ENCODE measurements around the gene DLGAP1. TPM values are rescaled to one million over a fixed set of nuclear protein-coding genes. Genes with fewer than 3 reads are reported as not detected.

DLGAP1 gene
- total and polyA plus RNA-seq, 4 donors, result 0.06 to 1.2 (median 0.17) TPM; not detected in 1

DNA sequence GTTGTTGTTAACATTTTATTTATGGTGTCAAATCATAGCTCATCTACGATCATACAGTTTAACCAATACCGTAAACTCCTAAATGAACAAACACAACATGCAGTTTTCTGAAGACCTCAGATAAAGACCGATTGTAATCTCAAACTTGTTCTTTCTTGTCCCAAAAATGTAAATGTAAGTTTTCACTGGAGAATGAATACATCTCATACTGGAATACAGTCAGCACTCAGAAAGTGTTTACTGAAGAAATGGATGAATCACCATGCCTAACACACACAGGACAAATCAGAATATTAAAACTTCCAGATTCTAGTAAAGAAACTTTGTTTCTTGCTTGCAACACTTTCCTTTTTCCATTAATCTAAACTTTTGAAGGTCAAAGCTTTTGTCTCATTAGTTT is 380.5 kb downstream of the DLGAP1 start:
- Histone ChIP-seq H3K27me3 (ENCODE audit: control insufficient read depth in 4 of 4, insufficient read depth in 4 of 4, low read length in 3 of 4) (peaks cover 0 to 2% (median 0%) of the 10 kb centered on the region in 4 donors), H3K4me1 (ENCODE audit: control insufficient read depth in 4 of 4, insufficient read depth in 4 of 4, low read length in 3 of 4) (peaks cover 0 to 1% (median 0%) of the 10 kb centered on the region in 4 donors), H3K9ac (ENCODE audit: low read depth in 1 of 2, low read length in 2 of 2) (no peak overlapping the region), H3K4me3 (ENCODE audit: low read depth in 1 of 3, low read length in 3 of 3) (no peak overlapping the region), H3K9me3 (ENCODE audit: control insufficient read depth in 4 of 4, low read length in 3 of 4) (no peaks in the 10 kb centered on the region), H3K27ac (ENCODE audit: low read depth in 1 of 2, low read length in 2 of 2) (no peak overlapping the region), H3K36me3 (ENCODE audit: control insufficient read depth in 4 of 4, insufficient read depth in 3 of 4, low read depth in 1 of 4, low read length in 3 of 4) (no peaks in the 10 kb centered on the region)
- DNase-seq (ENCODE audit: low spot score), result no peak
- WGBS, result 84% methylated on average over 3 of the region's 3 CpGs
- no peak for TF ChIP-seq RXRA (IDR thresholded peaks at IDR 0.05)

- no peak overlapping the region for H3K9ac ChIP-seq (ENCODE audit: low read depth in 1 of 2, low read length in 2 of 2)
- TF ChIP-seq REST (IDR thresholded peaks at IDR 0.05) (no peak), FOXA1 (IDR thresholded peaks at IDR 0.05) (no peak), RXRA (IDR thresholded peaks at IDR 0.05) (no peak), FOXA2 (IDR thresholded peaks at IDR 0.05) (no peak), ATF3 (IDR thresholded peaks at IDR 0.05) (no peak), EGR1 (IDR thresholded peaks at IDR 0.05; ENCODE audit: low read depth in 2 of 2) (no peak), RAD21 (IDR thresholded peaks at IDR 0.05) (no peak), HNF4A (conservative IDR thresholded peaks at IDR 0.05) (no peak), YY1 (IDR thresholded peaks at IDR 0.05) (no peak), SP1 (IDR thresholded peaks at IDR 0.05) (no peak), TAF1 (conservative IDR thresholded peaks at IDR 0.05) (no peak), JUND (IDR thresholded peaks at IDR 0.05) (no peak), GABPA (IDR thresholded peaks at IDR 0.05 in 1 of 2, conservative IDR thresholded peaks at IDR 0.05 in 1 of 2) (no peak), HNF4G (IDR thresholded peaks at IDR 0.05) (no peak), NR2F2 (IDR thresholded peaks at IDR 0.05) (no peak)
- TF ChIP-seq, protein P1, sequence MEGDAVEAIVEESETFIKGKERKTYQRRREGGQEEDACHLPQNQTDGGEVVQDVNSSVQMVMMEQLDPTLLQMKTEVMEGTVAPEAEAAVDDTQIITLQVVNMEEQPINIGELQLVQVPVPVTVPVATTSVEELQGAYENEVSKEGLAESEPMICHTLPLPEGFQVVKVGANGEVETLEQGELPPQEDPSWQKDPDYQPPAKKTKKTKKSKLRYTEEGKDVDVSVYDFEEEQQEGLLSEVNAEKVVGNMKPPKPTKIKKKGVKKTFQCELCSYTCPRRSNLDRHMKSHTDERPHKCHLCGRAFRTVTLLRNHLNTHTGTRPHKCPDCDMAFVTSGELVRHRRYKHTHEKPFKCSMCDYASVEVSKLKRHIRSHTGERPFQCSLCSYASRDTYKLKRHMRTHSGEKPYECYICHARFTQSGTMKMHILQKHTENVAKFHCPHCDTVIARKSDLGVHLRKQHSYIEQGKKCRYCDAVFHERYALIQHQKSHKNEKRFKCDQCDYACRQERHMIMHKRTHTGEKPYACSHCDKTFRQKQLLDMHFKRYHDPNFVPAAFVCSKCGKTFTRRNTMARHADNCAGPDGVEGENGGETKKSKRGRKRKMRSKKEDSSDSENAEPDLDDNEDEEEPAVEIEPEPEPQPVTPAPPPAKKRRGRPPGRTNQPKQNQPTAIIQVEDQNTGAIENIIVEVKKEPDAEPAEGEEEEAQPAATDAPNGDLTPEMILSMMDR (IDR thresholded peaks at IDR 0.05; ENCODE audit: low read depth, low read length, missing input control), result no peak
- TF ChIP-seq, protein P2, sequence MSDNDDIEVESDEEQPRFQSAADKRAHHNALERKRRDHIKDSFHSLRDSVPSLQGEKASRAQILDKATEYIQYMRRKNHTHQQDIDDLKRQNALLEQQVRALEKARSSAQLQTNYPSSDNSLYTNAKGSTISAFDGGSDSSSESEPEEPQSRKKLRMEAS (IDR thresholded peaks at IDR 0.05), result no peak
- TF ChIP-seq, protein P3, sequence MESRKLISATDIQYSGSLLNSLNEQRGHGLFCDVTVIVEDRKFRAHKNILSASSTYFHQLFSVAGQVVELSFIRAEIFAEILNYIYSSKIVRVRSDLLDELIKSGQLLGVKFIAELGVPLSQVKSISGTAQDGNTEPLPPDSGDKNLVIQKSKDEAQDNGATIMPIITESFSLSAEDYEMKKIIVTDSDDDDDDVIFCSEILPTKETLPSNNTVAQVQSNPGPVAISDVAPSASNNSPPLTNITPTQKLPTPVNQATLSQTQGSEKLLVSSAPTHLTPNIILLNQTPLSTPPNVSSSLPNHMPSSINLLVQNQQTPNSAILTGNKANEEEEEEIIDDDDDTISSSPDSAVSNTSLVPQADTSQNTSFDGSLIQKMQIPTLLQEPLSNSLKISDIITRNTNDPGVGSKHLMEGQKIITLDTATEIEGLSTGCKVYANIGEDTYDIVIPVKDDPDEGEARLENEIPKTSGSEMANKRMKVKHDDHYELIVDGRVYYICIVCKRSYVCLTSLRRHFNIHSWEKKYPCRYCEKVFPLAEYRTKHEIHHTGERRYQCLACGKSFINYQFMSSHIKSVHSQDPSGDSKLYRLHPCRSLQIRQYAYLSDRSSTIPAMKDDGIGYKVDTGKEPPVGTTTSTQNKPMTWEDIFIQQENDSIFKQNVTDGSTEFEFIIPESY (IDR thresholded peaks at IDR 0.05), result no peak
- H3K4me1 ChIP-seq (ENCODE audit: control insufficient read depth in 4 of 4, insufficient read depth in 4 of 4, low read length in 3 of 4), result no peaks in the 10 kb centered on the region
- H3K36me3 ChIP-seq (ENCODE audit: control insufficient read depth in 4 of 4, insufficient read depth in 3 of 4, low read depth in 1 of 4, low read length in 3 of 4), result no peaks in the 10 kb centered on the region
- 75% methylated on average over 6 of the region's 6 CpGs for WGBS
- no peak overlapping the region for H3K27ac ChIP-seq (ENCODE audit: low read depth in 1 of 2, low read length in 2 of 2)
- H3K27me3 ChIP-seq (ENCODE audit: control insufficient read depth in 4 of 4, insufficient read depth in 4 of 4, low read length in 3 of 4), result no peaks in the 10 kb centered on the region
- no peaks in the 10 kb centered on the region for H3K9me3 ChIP-seq (ENCODE audit: control insufficient read depth in 4 of 4, low read length in 3 of 4)
- DNase-seq (ENCODE audit: low spot score), result no peak
- no peak overlapping the region for H3K4me3 ChIP-seq (ENCODE audit: low read depth in 1 of 3, low read length in 3 of 3)
Observed at GRCh38 chr18:4069183-4069582, 385.9 kb downstream of the DLGAP1 start.

All from liver (tissue), 9 donors.